HG03558 (cell line): ENCODE data around the gene GAGE10.
"Not testable (repeated sequence)": the region's sequence is repeated elsewhere in the genome, so short reads cannot be mapped to it uniquely, and the experiment has no call there.

Experiments used
- ATAC-seq: cut with Tn5 transposase; IDR thresholded peaks from one replicate; pipeline ENCODE4 v1.9.1; 2021; ENCODE audit warnings: moderate number of reproducible peaks; ENCODE audit not compliant: unreplicated experiment; ENCODE audit errors: extremely low read depth

The GAGE10 gene

DNA sequence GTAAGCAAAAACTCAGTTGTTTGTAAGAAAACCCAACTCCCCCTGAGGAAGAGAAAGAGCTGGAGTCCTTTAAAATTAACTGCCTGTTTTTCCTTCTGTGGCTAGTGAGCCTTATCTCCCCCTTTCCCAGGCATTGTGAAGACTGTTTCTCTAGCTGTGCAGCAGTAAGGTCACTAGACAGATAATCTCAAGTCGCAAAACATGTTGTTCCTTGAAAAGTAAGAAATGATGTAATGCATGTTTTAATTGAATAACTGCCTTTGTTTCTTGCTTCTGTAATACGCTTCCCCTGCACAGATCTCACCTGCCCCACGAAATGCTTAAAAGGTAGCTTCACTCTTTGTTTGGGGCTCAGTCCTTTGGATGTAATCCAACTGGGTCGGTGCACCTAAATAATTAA lies 12.6 kb downstream of the GAGE10 start:
- ATAC-seq = no peak

DNA sequence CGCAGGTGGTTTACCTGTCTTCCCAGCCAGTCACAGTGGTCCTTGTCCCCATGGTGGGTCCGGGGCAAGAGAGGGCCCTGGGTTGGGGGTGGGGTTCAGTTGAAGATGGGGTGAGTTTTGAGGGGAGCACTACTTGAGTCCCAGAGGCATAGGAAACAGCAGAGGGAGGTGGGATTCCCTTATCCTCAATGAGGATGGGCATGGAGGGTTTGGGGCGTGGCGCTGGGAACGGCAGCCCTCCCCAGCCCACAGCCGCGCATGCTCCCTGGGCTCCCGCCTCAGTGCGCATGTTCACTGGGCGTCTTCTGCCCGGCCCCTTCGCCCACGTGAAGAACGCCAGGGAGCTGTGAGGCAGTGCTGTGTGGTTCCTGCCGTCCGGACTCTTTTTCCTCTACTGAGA lies 18.3 kb downstream of the GAGE10 start, which contains the start of gene GAGE12J:
Gene GAGE12J, plus strand, starts transcription at position 301 of the 400 bp plus-strand sequence. CDS start 1,157 bp downstream, outside the sequence.
- ATAC-seq = not testable (repeated sequence)

DNA sequence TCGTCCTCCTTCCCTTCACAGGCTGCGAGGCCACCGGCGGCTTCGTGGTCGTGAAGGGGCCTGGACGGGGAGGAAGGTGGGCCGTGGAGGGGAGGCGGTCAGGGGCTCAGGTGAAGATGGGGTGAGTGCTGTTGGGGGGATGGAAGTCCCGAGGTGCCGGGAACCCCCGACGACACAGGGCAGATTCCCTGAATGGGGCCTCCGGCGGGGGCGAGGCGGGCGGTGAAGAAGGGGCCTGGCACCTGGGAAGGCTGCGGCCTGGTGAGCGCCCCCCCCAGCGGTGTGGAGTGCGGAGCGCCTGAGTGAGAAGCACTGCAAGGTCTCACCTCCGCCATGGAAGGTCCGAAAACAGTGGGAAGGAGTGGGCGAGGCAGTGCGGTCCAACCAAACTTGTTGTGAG lies 18.8 kb downstream of the GAGE10 start:
- not testable (repeated sequence) for ATAC-seq

DNA sequence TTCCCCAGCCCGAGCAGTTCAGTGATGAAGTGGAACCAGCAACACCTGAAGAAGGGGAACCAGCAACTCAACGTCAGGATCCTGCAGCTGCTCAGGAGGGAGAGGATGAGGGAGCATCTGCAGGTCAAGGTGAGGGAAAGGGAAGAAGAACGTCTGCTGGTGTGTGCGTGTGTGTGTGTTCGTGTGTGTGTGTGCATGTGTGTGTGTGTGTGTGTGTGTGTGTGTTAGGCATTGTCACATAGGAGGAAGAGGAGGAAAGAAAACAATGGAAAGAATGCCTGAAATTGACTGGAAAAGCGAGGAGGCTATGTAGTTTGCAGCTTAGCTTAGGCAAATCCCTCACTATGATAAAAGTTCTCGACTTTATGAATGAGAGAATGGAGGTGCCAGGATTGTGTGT lies 20.3 kb downstream of the GAGE10 start:
- not testable (repeated sequence) for ATAC-seq

DNA sequence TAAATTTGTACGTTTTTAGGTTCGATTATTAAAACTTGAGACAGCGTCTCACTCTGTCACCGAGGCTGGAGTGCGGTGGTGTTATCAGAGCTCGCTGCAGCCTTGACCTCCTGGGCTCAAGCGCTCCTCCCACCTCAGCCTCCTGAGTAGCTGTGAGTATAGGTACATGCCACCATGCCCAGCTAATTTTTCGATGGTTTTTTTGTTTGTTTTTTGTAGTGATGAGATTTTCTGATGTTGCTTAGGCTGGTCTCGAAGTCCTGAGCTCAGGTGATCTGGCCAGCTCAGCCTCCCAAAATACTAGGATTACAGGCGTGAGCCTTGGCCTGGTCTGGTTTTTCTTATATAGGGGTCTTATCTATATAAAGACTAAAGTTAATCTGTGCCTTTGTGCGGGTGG lies 27.0 kb downstream of the GAGE10 start:
- not testable (repeated sequence) for ATAC-seq

DNA sequence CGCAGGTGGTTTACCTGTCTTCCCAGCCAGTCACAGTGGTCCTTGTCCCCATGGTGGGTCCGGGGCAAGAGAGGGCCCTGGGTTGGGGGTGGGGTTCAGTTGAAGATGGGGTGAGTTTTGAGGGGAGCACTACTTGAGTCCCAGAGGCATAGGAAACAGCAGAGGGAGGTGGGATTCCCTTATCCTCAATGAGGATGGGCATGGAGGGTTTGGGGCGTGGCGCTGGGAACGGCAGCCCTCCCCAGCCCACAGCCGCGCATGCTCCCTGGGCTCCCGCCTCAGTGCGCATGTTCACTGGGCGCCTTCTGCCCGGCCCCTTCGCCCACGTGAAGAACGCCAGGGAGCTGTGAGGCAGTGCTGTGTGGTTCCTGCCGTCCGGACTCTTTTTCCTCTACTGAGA lies 27.8 kb downstream of the GAGE10 start, which contains the start of gene GAGE13:
Gene GAGE13, plus strand, starts transcription at position 301 of the 400 bp plus-strand sequence. CDS start 1,156 bp downstream, outside the sequence.
- not testable (repeated sequence) for ATAC-seq

DNA sequence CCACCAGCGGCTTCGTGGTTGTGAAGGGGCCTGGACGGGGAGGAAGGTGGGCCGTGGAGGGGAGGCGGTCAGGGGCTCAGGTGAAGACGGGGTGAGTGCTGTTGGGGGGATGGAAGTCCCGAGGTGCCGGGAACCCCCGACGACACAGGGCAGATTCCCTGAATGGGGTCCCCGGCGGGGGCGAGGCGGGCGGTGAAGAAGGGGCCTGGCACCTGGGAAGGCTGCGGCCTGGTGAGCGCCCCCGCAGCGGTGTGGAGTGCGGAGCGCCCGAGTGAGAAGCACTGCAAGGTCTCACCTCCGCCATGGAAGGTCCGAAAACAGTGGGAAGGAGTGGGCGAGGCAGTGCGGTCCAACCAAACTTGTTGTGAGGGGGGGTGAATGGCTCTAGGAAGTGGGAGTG lies 28.4 kb downstream of the GAGE10 start:
- not testable (repeated sequence) for ATAC-seq

DNA sequence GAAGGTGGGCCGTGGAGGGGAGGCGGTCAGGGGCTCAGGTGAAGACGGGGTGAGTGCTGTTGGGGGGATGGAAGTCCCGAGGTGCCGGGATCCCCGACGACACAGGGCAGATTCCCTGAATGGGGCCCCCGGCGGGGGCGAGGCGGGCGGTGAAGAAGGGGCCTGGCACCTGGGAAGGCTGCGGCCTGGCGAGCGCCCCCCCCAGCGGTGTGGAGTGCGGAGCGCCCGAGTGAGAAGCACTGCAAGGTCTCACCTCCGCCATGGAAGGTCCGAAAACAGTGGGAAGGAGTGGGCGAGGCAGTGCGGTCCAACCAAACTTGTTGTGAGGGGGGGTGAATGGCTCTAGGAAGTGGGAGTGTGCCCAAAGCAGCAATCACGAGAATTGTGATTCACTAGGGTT lies 38.0 kb downstream of the GAGE10 start:
- not testable (repeated sequence) for ATAC-seq

DNA sequence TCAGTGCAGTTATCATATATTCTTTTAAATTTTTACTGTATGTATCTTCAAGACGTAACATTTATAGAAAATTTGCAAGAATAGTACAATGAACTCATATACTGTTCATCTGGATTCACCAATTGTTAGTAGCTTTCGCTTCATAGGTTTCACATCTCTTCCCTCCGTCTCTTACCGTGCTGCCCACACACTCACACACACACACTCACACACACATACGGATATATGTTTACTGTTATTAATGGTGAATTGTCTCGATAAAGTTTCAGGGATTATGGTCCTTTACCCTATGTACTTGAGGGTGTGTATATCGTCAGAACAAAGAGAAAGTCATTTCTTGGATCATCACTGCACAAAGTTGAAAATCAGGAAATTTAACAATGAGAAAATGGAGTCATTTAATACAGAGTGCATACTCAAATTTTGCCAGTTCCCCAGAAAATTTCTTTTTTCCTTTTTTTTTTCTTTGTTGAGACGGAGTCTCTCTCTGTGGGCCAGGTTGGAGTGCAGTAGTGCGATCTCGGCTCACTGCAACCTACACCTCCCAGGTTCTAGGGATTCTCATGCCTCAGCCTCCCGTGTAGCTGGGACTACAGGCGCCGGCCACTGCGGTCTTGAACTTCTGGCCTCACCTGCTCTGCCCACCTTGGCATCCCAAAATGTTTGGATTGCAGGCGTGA lies 41.2 kb downstream of the GAGE10 start:
- not testable (repeated sequence) for ATAC-seq

DNA sequence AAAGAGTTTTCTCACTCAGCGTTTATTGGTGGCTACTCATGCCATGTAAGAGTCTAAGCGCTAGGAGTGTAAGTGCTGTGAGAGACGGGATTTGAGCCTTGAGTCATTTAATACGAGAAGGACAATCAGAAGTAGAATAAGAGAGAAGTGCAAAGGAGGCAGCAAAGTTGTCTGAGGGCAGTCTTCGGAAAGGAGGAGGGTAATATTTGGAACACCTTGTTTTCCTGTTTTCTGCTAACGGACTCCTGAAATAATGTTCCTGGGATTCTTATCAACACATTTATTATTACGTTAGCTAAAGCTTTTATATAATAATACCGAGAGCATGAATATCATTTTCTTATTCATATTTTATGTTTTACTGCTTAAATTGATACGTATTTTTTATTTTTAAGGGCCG lies 42.0 kb downstream of the GAGE10 start:
- ATAC-seq = not testable (repeated sequence)

DNA sequence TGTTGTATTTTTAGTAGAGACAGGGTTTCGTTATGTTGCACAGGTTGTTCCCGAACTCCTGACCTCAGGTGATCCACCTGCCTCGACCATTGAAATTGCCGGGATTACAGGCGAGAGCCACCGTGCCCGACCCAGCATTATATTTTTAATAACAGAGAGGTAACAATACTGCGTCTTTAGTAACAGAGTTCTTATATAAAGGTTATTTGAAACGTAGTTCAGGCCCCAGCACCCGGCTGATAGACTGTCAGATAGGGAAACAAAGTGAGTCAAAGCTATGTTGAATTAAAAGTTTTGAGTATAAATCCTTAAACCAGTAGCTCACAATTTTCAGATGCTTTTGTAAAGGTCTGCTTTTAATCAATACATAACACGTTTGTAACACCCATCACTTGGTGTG lies 42.7 kb downstream of the GAGE10 start:
- ATAC-seq = not testable (repeated sequence)
